NCI-H2107 treated with DMSO at 0.1 percent for 48 hours (cell line): ENCODE data around the gene TNRC6C.

ENCODE experiments used
- DNase-seq: peaks from one replicate; lab custom pipeline; 2025; ENCODE audit not compliant: unreplicated experiment; lab: John Stamatoyannopoulos, UW

Gene TNRC6C

GRCh38 chr17:78148286-78149016 is 189.9 kb downstream of the TNRC6C start:
- no peak for DNase-seq

GRCh38 chr17:78151514-78152008 is 193.1 kb downstream of the TNRC6C start:
- no peak for DNase-seq

DNA sequence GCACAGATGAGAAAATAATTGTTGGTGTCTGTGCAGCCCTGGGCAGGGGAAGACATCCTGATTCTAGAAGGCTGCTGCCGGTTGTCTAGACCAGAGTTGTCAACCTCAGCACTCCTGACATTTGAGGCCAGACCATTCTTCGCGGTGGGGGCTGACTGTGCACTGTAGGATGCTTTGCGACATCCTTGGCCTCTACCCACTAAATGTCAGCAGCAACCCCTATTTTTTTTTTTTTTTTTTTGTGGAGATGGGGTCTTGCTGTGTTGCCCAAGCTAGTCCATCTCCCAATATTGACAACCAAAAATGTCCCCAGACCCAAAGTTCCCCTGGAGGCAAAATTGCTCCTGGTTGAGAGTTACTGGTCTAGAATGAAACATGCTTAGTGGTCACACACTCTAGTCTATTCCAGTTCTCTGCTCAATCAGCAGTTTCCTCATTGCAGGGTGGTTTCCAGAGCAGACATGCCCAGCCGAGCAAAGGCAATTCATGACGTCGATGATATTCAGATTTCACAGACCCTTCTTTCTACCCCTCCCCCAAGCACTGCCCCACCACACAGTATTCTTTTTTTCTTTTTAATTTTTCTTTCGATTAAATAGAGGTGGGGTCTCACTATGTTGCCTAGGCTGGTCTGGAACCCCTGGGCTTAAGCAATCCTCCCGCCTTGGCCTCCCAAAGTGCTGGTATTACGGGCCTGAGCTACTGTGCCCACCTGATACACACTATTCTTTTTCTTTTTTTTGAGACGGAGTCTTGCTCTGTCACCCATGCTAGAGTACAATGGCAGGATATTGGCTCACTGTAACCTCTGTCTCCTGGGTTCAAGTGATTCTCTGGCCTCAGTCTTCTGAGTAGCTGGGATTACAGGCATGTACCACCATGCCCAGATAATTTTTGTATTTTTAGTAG is 196.7 kb downstream of the TNRC6C start:
- DNase-seq: no peak
